CD8-positive, alpha-beta memory T cell (primary cell): ENCODE measurements around the gene PRSS22. TPM values are rescaled to one million over a fixed set of nuclear protein-coding genes. Genes with fewer than 3 reads are reported as not detected.

Experiments
- CTCF ChIA-PET: fragments of 350-600 bp; sonication (Branson Sonifier 250); formaldehyde crosslinking; loops from one replicate; lab custom pipeline; 2021; ENCODE audit warnings: antibody characterized with exemption; lab: Charles Lee
- POLR2A ChIA-PET: fragments of 350-600 bp; sonication (Branson Sonifier 250); formaldehyde crosslinking; loops from one replicate; lab custom pipeline; 2021; ENCODE audit warnings: antibody characterized with exemption; lab: Charles Lee
- DNase-seq, 5 donors: peaks; one replicate each; pipeline versions ENCODE4 v3.0.0 to v3.0.0-alpha.2; 2020 to 2022; ENCODE audit warnings: mixed read lengths in 1 of 5
- H3K27ac ChIP-seq: one replicate; pipeline ENCODE4 v1.7.0; 2013; ENCODE audit warnings: low read depth, mild to moderate bottlenecking, low read length, moderate library complexity
- H3K27me3 ChIP-seq: 2 replicates; pipeline ENCODE4 v1.7.0; 2013; ENCODE audit warnings: low read length, mild to moderate bottlenecking; ENCODE audit not compliant: insufficient read depth, poor library complexity, severe bottlenecking
- H3K36me3 ChIP-seq: 2 replicates; pipeline ENCODE4 v1.7.0; 2013; ENCODE audit warnings: mild to moderate bottlenecking, low read length, moderate library complexity; ENCODE audit not compliant: insufficient read depth
- H3K4me1 ChIP-seq: 2 replicates; pipeline ENCODE4 v1.7.0; 2013; ENCODE audit warnings: mild to moderate bottlenecking, low read length, moderate library complexity; ENCODE audit not compliant: insufficient read depth
- H3K4me3 ChIP-seq: 2 replicates; pipeline ENCODE4 v1.7.0; 2013; ENCODE audit warnings: mild to moderate bottlenecking, low read length
- H3K9me3 ChIP-seq: 2 replicates; pipeline ENCODE4 v1.7.0; 2013; ENCODE audit warnings: mild to moderate bottlenecking, low read length
- H3K27ac Mint-ChIP-seq, 8 donors: one replicate each; pipeline ENCODE4 v1.8.0; 2020 to 2021; ENCODE audit warnings: mixed read lengths in 8 of 8, mild to moderate bottlenecking in 6 of 8, inconsistent platforms in 3 of 8, moderate library complexity in 3 of 8
- H3K27me3 Mint-ChIP-seq, 2 donors: one replicate each; pipeline ENCODE4 v1.8.0; 2020 to 2021; ENCODE audit warnings: mixed read lengths in 2 of 2, mild to moderate bottlenecking in 1 of 2, moderate library complexity in 1 of 2
- H3K36me3 Mint-ChIP-seq, 3 donors: one replicate each; pipeline ENCODE4 v1.8.0; 2020 to 2021; ENCODE audit warnings: mixed read lengths in 3 of 3, inconsistent platforms in 1 of 3, mild to moderate bottlenecking in 1 of 3
- H3K4me1 Mint-ChIP-seq, 3 donors: one replicate each; pipeline ENCODE4 v1.8.0; 2020 to 2021; ENCODE audit warnings: mixed read lengths in 3 of 3, inconsistent platforms in 1 of 3, mild to moderate bottlenecking in 1 of 3
- H3K4me3 Mint-ChIP-seq, 7 donors: one replicate each; pipeline ENCODE4 v1.8.0; 2020 to 2021; ENCODE audit warnings: mixed read lengths in 7 of 7, mild to moderate bottlenecking in 6 of 7, moderate library complexity in 4 of 7, inconsistent platforms in 2 of 7
- H3K9me3 Mint-ChIP-seq, 5 donors: one replicate each; pipeline ENCODE4 v1.8.0; 2020 to 2022; ENCODE audit warnings: mixed read lengths in 5 of 5, mild to moderate bottlenecking in 3 of 5, moderate library complexity in 2 of 5, inconsistent platforms in 1 of 5
- polyA plus RNA-seq: library from polyadenylated mRNA; unstranded; fragments of 300-500 nt; fragmentation: Illumina TruSeq; gene quantifications from one replicate; pipeline ENCODE4 v1.2.3, GENCODE V29; 2021
- total RNA-seq, 2 experiments: library from RNA; stranded (reverse); gene quantifications; one replicate each; pipeline ENCODE4 v1.2.3, GENCODE V29; 2021

Gene PRSS22
- total and polyA plus RNA-seq, 3 experiments from 2014 or later: not detected

DNA sequence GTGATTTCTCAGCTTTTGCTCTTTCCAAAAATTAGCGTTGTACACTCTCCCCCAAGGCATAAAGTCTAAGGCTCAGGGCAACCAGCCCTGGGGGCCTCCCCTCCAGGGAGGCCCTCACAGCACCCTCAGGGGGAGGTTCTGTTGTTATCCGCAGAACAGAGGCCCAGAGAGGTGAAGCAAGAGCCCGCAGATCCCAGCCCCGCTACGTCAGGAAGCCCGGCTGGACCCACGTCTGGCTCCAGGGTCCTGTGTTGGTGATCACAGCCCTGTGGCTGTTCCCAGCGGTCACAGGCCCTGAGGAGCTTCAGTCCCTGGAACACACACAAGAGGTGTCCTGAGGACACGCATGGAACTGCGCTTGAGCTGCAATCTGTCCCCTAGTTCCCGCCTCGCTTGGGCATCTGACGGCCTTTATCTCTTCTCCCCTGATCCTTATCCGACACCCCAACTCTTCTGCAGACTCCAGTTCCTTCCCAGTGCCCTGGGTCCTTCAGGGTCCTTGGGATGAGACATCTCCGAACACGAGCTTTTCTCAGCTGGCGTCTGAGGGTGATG, 29.0 kb downstream of the PRSS22 start:
- Mint-ChIP-seq H3K36me3 (no peaks in the 10 kb centered on the region), H3K27me3 (peaks cover 1 to 21% of the 10 kb centered on the region in 2 donors), H3K27ac (no peak overlapping the region), H3K4me1 (no peaks in the 10 kb centered on the region), H3K4me3 (no peak overlapping the region), H3K9me3 (no peaks in the 10 kb centered on the region)
- ChIA-PET CTCF (no interaction called here), POLR2A (no interaction called here)
- Histone ChIP-seq H3K4me3 (no peak overlapping the region), H3K27me3 (peaks cover 3% of the 10 kb centered on the region), H3K36me3 (no peaks in the 10 kb centered on the region), H3K4me1 (no peaks in the 10 kb centered on the region), H3K9me3 (no peaks in the 10 kb centered on the region), H3K27ac (no peak overlapping the region)
- DNase-seq: no peak

DNA sequence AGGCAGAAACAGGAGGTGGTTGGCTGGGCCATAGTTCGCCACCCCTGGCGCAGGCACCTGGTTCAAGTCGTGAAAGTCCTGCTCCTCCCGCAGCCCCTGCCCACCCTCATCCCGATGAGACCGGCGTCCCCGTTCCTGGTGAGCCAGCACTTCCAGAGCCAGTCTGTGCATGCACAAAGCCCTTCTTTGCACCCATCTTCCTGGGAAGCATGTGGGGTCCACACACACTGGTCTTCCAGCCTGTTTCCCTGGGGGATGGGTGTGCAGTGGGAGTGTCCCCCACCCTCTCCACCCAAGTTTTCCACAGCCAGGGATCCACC, 29.5 kb downstream of the PRSS22 start:
- ChIA-PET CTCF (no interaction called here), POLR2A (no interaction called here)

DNA sequence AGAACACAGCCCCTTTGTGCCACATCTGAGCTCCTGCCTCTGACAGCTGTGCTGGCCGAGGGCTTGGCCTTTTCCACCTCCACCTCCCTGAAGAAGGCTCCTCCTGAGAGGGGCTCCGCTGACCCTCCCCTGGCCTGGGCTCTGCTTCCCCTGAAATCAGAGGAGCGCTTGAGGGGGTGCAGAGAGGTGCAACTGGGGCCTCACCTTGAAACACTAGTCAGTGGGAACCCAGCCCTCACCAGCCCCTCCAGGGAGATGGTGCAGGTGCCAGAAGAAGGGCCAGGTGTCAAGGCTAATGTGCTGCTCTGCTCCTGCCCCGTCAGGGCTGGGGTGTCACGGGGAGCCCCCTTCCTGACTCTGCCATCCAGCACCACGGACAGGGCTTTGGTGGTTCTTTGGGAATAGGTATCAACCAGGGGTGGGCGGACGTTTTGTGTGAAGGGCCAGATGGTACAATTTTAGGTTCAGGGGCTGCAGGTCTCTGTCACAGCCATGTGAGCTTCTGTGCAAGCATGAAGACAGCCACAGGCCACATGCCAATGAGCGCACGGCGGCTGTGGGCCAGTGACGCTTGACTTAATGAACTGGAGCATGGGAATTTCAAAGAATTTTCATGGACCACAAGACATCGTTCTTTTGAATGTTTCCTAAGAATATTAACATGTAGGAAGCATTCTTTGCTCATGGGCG, 30.0 kb downstream of the PRSS22 start:
- Mint-ChIP-seq H3K27ac (peak overlapping the region in 1 of 8 donors; percentile 79), H3K36me3 (no peaks in the 10 kb centered on the region), H3K9me3 (no peaks in the 10 kb centered on the region), H3K4me3 (no peak overlapping the region), H3K27me3 (peaks cover 1 to 21% of the 10 kb centered on the region in 2 donors), H3K4me1 (no peaks in the 10 kb centered on the region)
- Histone ChIP-seq H3K4me3 (no peak overlapping the region), H3K4me1 (no peaks in the 10 kb centered on the region), H3K27me3 (peaks cover 3% of the 10 kb centered on the region), H3K36me3 (no peaks in the 10 kb centered on the region), H3K9me3 (no peaks in the 10 kb centered on the region), H3K27ac (no peak overlapping the region)
- no peak for DNase-seq
- ChIA-PET CTCF (no interaction called here), POLR2A (no interaction called here)

More for the DNA sequence above, 29.5 kb downstream of the PRSS22 start:
- Mint-ChIP-seq H3K4me1 (no peaks in the 10 kb centered on the region), H3K9me3 (no peaks in the 10 kb centered on the region), H3K36me3 (no peaks in the 10 kb centered on the region), H3K4me3 (no peak overlapping the region), H3K27ac (no peak overlapping the region), H3K27me3 (peaks cover 1 to 21% of the 10 kb centered on the region in 2 donors)
- no peak for DNase-seq
- Histone ChIP-seq H3K27me3 (peaks cover 3% of the 10 kb centered on the region), H3K4me1 (no peaks in the 10 kb centered on the region), H3K27ac (no peak overlapping the region), H3K9me3 (no peaks in the 10 kb centered on the region), H3K36me3 (no peaks in the 10 kb centered on the region), H3K4me3 (no peak overlapping the region)

DNA sequence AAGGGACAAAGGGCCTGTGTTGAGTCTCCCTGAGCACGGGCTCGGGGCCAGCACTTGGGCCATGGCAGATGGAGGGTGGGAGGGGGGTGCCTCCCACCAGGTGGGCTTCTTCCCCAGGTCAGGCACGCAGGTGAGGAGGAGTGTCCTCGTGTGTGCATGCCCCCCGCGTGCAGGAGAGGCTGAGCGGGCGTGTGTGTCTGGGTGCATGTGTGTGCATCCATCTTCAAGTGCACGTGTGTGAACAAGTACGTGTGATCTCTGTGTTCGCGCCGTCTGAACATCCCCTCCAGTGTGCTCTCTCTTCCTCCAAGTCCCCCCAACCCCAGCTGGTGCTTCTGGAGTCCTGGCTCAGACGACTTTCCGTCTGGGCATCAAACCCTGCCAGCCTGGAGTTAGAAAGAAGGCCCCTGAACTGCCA, 30.6 kb downstream of the PRSS22 start:
- no peaks in the 10 kb centered on the region for H3K36me3 ChIP-seq
- DNase-seq: no peak
- no peaks in the 10 kb centered on the region for H3K9me3 ChIP-seq
- Mint-ChIP-seq H3K27ac (no peak overlapping the region), H3K27me3 (peaks cover 1 to 16% of the 10 kb centered on the region in 2 donors), H3K9me3 (no peaks in the 10 kb centered on the region), H3K4me1 (no peaks in the 10 kb centered on the region), H3K4me3 (no peak overlapping the region), H3K36me3 (no peaks in the 10 kb centered on the region)
- H3K4me1 ChIP-seq: no peaks in the 10 kb centered on the region
- ChIA-PET POLR2A (no interaction called here), CTCF (no interaction called here)
- no peak overlapping the region for H3K4me3 ChIP-seq
- H3K27me3 ChIP-seq: peaks cover 3% of the 10 kb centered on the region
- no peak overlapping the region for H3K27ac ChIP-seq

DNA sequence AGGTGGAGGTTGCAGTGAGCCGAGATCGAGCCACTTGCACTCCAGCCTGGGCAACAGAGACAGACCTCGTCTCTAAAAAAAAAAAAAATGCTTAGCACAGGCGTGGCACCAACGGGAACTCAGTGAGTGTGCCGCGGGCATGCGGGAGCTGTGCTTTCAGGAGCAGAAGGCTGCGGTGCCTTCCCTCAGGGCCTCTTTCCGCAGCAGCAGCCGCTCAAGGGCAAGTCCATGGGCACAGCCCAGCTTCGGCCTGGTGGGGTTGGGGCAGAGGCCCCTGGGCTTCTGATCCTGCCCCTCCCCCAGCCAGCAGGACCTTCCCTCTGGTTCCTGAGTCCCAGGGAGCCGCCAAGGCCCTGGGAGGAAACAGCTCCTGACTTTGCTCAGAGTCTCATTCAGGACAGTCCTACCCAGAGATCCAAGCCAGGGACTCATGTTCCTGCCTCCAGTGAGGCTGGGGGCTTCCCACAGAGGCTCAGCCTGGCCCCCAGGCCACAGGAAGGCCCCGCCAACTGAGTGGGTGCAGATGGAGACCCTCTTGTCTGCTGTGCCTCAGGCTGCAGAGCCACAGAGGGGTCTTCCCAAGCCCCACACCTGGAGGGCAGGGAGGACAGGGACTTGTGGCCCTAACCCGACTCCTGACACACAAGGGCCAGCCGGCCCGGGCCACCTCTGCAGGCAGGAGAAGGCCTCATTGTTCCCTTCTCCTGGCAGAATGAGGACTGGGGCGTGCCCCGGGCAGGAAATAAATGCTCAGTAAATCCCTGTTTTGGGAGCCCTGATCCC, 31.2 kb downstream of the PRSS22 start:
- H3K27ac ChIP-seq: no peak overlapping the region
- H3K4me3 Mint-ChIP-seq: no peak overlapping the region
- DNase-seq: no peak
- H3K4me1 Mint-ChIP-seq: no peaks in the 10 kb centered on the region
- H3K27me3 Mint-ChIP-seq: peaks cover 1 to 17% of the 10 kb centered on the region in 2 donors
- peaks cover 3% of the 10 kb centered on the region for H3K27me3 ChIP-seq
- H3K9me3 Mint-ChIP-seq: no peaks in the 10 kb centered on the region
- no peaks in the 10 kb centered on the region for H3K36me3 Mint-ChIP-seq
- H3K4me3 ChIP-seq: no peak overlapping the region
- no peaks in the 10 kb centered on the region for H3K36me3 ChIP-seq
- ChIA-PET POLR2A (no interaction called here), CTCF (no interaction called here)
- H3K27ac Mint-ChIP-seq: no peak overlapping the region
- no peaks in the 10 kb centered on the region for H3K4me1 ChIP-seq
- H3K9me3 ChIP-seq: no peaks in the 10 kb centered on the region

DNA sequence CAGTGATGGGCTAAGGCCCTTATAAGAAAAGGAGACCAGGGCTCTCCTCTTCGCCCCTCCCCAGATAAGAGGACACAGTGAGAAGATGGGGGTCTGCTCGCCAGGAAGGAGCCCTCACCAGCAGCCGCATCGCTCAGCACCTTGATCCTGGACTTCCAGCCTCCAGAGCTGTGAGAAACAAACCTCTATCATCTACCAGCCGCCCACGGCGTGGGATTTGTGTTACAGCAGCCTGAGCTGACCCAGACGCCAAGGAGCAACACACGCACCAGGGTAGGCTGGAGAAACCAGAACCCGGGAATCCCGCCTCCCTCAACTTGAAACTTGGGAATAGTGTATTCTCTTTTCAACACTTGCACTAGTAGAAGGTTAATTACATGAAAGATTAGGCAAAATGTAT, 32.1 kb downstream of the PRSS22 start:
- Mint-ChIP-seq H3K36me3 (no peaks in the 10 kb centered on the region), H3K27ac (no peak overlapping the region), H3K4me1 (no peaks in the 10 kb centered on the region), H3K9me3 (no peaks in the 10 kb centered on the region), H3K4me3 (no peak overlapping the region), H3K27me3 (peaks cover 0 to 17% of the 10 kb centered on the region in 2 donors)
- peaks cover 3% of the 10 kb centered on the region for H3K27me3 ChIP-seq
- H3K4me3 ChIP-seq: no peak overlapping the region
- POLR2A ChIA-PET: no interaction called here
- DNase-seq: no peak
- no peaks in the 10 kb centered on the region for H3K9me3 ChIP-seq
- CTCF ChIA-PET: no interaction called here
- no peak overlapping the region for H3K27ac ChIP-seq
- H3K4me1 ChIP-seq: no peaks in the 10 kb centered on the region
- H3K36me3 ChIP-seq: no peaks in the 10 kb centered on the region

DNA sequence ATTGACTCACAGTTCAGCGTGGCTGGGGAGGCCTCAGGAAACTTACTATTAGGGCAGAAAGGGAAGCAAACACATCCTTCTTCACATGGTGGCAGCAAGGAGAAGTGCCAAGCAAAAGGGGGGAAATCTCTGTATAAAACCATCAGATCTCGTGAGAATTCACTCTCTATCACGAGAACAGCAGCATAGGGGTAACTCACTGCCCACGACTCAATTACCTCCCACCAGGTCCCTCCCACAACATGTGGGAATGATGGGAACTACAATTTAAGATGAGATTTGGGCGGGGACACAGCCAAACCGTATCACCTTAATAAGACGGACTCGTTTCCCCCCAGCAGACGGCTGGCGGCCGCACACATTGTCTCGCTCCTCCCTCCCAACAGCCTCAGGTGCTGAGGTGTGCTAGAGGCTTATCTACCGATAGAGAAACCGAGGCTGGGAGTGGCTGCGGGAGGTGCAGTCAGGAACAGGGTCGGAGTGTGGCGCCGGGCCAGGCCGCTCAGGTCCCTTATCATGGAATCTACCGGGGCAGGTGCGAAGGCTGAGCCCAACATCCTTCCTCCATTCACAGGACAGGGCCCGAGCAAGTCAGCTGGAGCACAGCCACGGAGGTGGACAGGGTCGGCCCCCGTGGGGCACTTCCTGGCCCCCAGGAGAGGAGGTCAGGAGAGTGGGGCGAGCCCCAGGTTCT, 32.8 kb downstream of the PRSS22 start:
- Histone ChIP-seq H3K36me3 (no peaks in the 10 kb centered on the region), H3K27me3 (no peaks in the 10 kb centered on the region), H3K4me3 (no peak overlapping the region), H3K4me1 (no peaks in the 10 kb centered on the region), H3K9me3 (no peaks in the 10 kb centered on the region), H3K27ac (no peak overlapping the region)
- no peak for DNase-seq
- Mint-ChIP-seq H3K9me3 (no peaks in the 10 kb centered on the region), H3K4me1 (no peaks in the 10 kb centered on the region), H3K27me3 (peaks cover 0 to 13% of the 10 kb centered on the region in 2 donors), H3K27ac (no peak overlapping the region), H3K36me3 (no peaks in the 10 kb centered on the region), H3K4me3 (no peak overlapping the region)
- POLR2A ChIA-PET: no interaction called here
- CTCF ChIA-PET: no interaction called here

DNA sequence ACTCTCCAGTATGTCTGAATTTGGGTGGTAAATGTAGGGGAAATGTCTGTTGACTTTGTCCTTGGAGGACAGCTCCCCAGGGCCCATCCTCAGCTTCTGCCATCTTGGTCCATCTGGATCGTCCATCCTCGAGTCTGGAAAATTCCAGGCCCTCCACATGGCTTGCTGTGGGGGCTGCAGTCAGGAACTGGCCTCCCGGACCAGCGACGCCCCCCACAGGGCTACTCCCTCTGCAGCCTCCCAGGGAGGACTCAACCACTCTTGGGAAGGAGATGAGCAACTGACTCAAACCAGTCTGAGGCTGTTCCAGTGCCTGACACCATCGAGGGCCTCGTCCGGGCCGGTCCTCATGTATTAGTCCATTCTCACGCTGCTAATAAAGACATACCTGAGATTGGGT, 33.3 kb downstream of the PRSS22 start:
- no peaks in the 10 kb centered on the region for H3K36me3 ChIP-seq
- H3K4me3 Mint-ChIP-seq: no peak overlapping the region
- no peaks in the 10 kb centered on the region for H3K4me1 Mint-ChIP-seq
- ChIA-PET POLR2A (no interaction called here), CTCF (no interaction called here)
- no peaks in the 10 kb centered on the region for H3K9me3 ChIP-seq
- H3K4me3 ChIP-seq: no peak overlapping the region
- no peak overlapping the region for H3K27ac ChIP-seq
- H3K27ac Mint-ChIP-seq: no peak overlapping the region
- no peaks in the 10 kb centered on the region for H3K4me1 ChIP-seq
- no peaks in the 10 kb centered on the region for H3K27me3 ChIP-seq
- no peak for DNase-seq
- H3K9me3 Mint-ChIP-seq: no peaks in the 10 kb centered on the region
- H3K27me3 Mint-ChIP-seq: peaks cover 0 to 13% of the 10 kb centered on the region in 2 donors
- H3K36me3 Mint-ChIP-seq: no peaks in the 10 kb centered on the region
